HG02970 (cell line): ENCODE results near the gene SMAD6.

Experiments
- ATAC-seq: cut with Tn5 transposase; IDR thresholded peaks from one replicate; pipeline ENCODE4 v1.9.1; 2021; ENCODE audit warnings: mild to moderate bottlenecking, moderate library complexity, moderate number of reproducible peaks; ENCODE audit not compliant: unreplicated experiment, low FRiP score

The SMAD6 gene

GRCh38 chr15:66737243-66738010, 35.4 kb downstream of the SMAD6 start:
- no peak for ATAC-seq

- ATAC-seq: no peak
Observed at GRCh38 chr15:66738116-66738515, 36.1 kb downstream of the SMAD6 start.

GRCh38 chr15:66738595-66738994, 36.6 kb downstream of the SMAD6 start:
- ATAC-seq: no peak

- no peak for ATAC-seq
Observed at GRCh38 chr15:66739287-66739686, 37.3 kb downstream of the SMAD6 start.

GRCh38 chr15:66740802-66741201, 38.8 kb downstream of the SMAD6 start:
- ATAC-seq: no peak

GRCh38 chr15:66741646-66742045, 39.6 kb downstream of the SMAD6 start:
- no peak for ATAC-seq

- ATAC-seq: no peak
Observed at GRCh38 chr15:66742286-66742685, 40.2 kb downstream of the SMAD6 start.

GRCh38 chr15:66743204-66743603, 41.2 kb downstream of the SMAD6 start:
- ATAC-seq: no peak

GRCh38 chr15:66743703-66744536, 41.9 kb downstream of the SMAD6 start:
- ATAC-seq: no peak

- no peak for ATAC-seq
Observed at GRCh38 chr15:66744610-66745279, 42.7 kb downstream of the SMAD6 start.

GRCh38 chr15:66745530-66746230, 43.6 kb downstream of the SMAD6 start:
- ATAC-seq: no peak

- no peak for ATAC-seq
Observed at GRCh38 chr15:66746231-66746605, 44.2 kb downstream of the SMAD6 start.

- no peak for ATAC-seq
Observed at GRCh38 chr15:66747223-66747622, 45.2 kb downstream of the SMAD6 start.

- no peak for ATAC-seq
Observed at GRCh38 chr15:66747886-66748707, 46.1 kb downstream of the SMAD6 start.

- ATAC-seq: no peak
Observed at GRCh38 chr15:66748708-66749035, 46.6 kb downstream of the SMAD6 start.

- ATAC-seq: no peak
Observed at GRCh38 chr15:66749841-66750575, 48.0 kb downstream of the SMAD6 start.

- no peak for ATAC-seq
Observed at GRCh38 chr15:66750609-66751008, 48.6 kb downstream of the SMAD6 start.

GRCh38 chr15:66751579-66751978, 49.5 kb downstream of the SMAD6 start:
- ATAC-seq: no peak

GRCh38 chr15:66752078-66752477, 50.0 kb downstream of the SMAD6 start:
- no peak for ATAC-seq
